Measurements from ENCODE around the gene PLEKHA5.

PLEKHA5 gene

DNA sequence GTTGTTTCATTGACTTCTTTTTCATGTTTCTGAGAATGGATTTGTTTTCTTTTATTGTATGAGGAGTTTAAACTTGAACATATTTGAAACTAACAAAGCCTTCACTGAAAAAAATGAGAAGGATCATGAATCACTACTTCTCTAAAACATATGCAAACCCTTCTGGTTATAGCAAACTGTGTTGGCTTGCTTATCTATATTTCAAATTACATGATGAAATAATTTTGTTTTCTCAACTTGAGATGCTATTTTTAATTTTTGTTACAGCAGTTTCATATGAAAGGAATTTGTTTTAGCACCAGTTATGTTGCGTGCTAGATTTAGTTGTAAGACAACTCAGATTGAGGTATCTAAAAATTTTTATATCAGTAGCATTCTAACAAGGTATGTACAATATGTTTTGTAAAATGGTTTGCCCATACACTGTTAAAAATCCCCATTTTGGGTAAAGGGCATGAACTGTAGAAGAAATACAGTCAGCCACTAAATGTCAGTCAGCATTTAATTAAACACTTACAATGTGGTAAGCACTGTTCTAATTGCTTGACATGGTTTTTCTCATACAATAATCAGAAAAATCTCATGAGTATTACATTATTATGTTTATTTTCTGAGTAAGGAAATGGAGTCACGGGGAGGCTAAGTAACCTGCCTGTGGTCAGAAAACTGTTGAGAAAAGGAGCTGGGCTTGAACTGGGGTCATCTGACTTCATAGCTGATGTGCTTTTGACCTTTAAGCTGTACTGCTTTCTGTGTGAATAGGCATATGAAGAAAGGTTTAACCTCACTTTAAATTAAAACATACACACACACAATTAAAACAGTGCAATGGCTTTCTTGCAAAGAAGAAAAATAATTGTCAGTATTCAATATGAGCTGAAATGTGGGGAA is 105.7 kb downstream of the PLEKHA5 start:
- TF ChIP-seq CTCF (IDR thresholded peaks at IDR 0.05; ENCODE audit: insufficient read depth, low read length, poor library complexity, severe bottlenecking): no peak
- no peak overlapping the region for H3K4me3 ChIP-seq (replicated peaks; ENCODE audit: low read depth, low read length)
- H3K36me3 ChIP-seq (ENCODE audit: control insufficient read depth, insufficient read depth, low read length): no peaks in the 10 kb centered on the region
- no peaks in the 10 kb centered on the region for H3K27me3 ChIP-seq (replicated peaks; ENCODE audit: control insufficient read depth, insufficient read depth, low read length)
- no peak for DNase-seq (ENCODE audit: extremely low read depth, insufficient read length)

- no peak for DNase-seq (ENCODE audit: extremely low read depth, insufficient read length)
- no peak overlapping the region for H3K4me3 ChIP-seq (replicated peaks; ENCODE audit: low read depth, low read length)
- H3K36me3 ChIP-seq (ENCODE audit: control insufficient read depth, insufficient read depth, low read length): no peaks in the 10 kb centered on the region
- no peaks in the 10 kb centered on the region for H3K27me3 ChIP-seq (replicated peaks; ENCODE audit: control insufficient read depth, insufficient read depth, low read length)
- no peak for TF ChIP-seq CTCF (IDR thresholded peaks at IDR 0.05; ENCODE audit: insufficient read depth, low read length, poor library complexity, severe bottlenecking)
Observed at GRCh38 chr12:19236656-19237055, 107.1 kb downstream of the PLEKHA5 start.

DNA sequence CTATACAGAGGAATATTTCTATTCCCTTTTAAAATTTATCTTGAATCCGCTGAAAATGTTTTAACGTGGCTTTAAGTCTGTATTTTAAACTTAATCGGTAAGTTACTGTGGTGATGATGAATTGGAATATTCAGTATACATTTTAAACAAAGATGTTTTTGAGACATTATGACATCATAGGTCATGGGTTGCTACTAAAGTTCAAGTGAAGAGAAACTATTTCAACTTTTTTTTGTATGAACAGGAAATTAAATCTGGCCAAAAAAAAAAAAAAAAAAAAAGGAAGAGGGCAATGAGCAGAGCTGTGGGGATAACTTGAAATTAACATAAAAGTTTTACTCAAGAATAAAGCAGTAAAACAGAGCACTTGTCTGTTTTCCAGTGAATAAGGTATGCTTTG is 109.0 kb downstream of the PLEKHA5 start:
- Histone ChIP-seq H3K27me3 (replicated peaks; ENCODE audit: control insufficient read depth, insufficient read depth, low read length) (no peaks in the 10 kb centered on the region), H3K36me3 (ENCODE audit: control insufficient read depth, insufficient read depth, low read length) (no peaks in the 10 kb centered on the region), H3K4me3 (replicated peaks; ENCODE audit: low read depth, low read length) (no peak overlapping the region)
- no peak for DNase-seq (ENCODE audit: extremely low read depth, insufficient read length)
- TF ChIP-seq CTCF (IDR thresholded peaks at IDR 0.05; ENCODE audit: insufficient read depth, low read length, poor library complexity, severe bottlenecking): no peak

DNA sequence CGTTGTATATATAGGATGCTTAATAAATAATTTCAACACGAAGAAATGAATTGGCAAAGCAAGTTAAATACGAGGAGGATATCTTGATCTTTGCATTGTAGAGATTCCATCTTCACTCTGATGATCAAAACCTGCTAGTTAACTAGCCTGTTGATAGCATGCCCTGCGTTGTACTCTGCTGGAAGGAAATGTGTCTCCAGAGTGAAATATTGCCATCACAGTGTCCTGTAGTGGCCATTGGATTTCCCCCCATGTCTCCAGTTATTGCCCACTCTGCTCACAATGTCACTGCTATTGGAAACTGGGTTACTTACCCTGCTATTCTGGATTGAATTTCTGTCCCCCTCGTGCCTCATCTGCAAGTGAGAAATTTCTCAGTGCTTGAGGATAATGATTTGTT is 109.6 kb downstream of the PLEKHA5 start:
- no peak overlapping the region for H3K4me3 ChIP-seq (replicated peaks; ENCODE audit: low read depth, low read length)
- TF ChIP-seq CTCF (IDR thresholded peaks at IDR 0.05; ENCODE audit: insufficient read depth, low read length, poor library complexity, severe bottlenecking): no peak
- no peak for DNase-seq (ENCODE audit: extremely low read depth, insufficient read length)
- no peaks in the 10 kb centered on the region for H3K27me3 ChIP-seq (replicated peaks; ENCODE audit: control insufficient read depth, insufficient read depth, low read length)
- H3K36me3 ChIP-seq (ENCODE audit: control insufficient read depth, insufficient read depth, low read length): no peaks in the 10 kb centered on the region

GRCh38 chr12:19239616-19240234 is 110.2 kb downstream of the PLEKHA5 start:
- Histone ChIP-seq H3K27me3 (replicated peaks; ENCODE audit: control insufficient read depth, insufficient read depth, low read length) (no peaks in the 10 kb centered on the region), H3K4me3 (replicated peaks; ENCODE audit: low read depth, low read length) (no peak overlapping the region), H3K36me3 (ENCODE audit: control insufficient read depth, insufficient read depth, low read length) (no peaks in the 10 kb centered on the region)
- no peak for TF ChIP-seq CTCF (IDR thresholded peaks at IDR 0.05; ENCODE audit: insufficient read depth, low read length, poor library complexity, severe bottlenecking)
- no peak for DNase-seq (ENCODE audit: extremely low read depth, insufficient read length)

Measured in GM06990 (cell line).